HG02852 (cell line): ENCODE measurements around the gene MRPS16.
A peak's percentile ranks its signal among the peaks of the same experiment; 100 is the strongest.
"Not testable (repeated sequence)": the region's sequence is repeated elsewhere in the genome, so short reads cannot be mapped to it uniquely, and the experiment has no call there.

Experiments used
- ATAC-seq: cut with Tn5 transposase; IDR thresholded peaks from one replicate; pipeline ENCODE4 v1.9.1; 2021; ENCODE audit warnings: mild to moderate bottlenecking, moderate library complexity; ENCODE audit not compliant: unreplicated experiment

MRPS16 gene

DNA sequence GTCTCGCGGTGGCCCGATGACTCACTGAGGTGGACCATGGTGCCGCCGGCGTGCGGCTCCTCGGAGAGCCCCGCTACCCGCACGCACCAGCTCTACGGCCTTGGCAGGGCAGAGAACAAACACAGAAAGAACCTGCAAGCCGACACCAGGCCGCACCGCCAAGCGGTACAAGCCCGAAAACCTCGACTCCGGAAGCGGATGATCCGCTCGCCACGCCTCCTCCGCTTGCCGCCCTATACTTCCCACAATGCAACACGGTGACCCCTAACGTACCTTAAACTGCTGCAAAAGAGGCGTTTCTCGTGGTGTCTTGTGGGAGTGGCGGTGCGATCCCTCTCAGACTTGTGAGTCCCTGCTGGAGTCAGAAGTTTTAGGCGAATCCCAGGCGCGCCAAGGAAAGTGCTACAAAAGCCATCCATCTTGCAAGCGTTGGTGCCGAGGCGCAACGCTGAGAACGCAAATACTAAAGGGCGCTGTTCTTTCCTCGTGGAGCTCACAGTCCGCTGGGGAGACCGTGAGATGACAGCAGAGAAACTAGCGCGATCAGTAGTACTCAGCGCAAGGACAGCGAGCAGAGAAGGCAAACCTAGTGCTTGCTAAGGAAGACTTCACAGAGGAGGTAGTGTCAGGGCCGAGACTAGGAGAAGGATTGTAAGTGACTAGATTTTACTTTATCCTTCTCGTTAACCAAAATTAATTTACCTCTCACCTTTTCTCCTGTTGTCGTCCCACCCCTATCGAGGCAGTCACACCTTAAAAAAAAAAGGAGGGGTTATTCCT, at the start of gene MRPS16:
Gene MRPS16, minus strand, starts transcription at position 200 of the 780 bp plus-strand sequence. Its CDS starts 162 bp downstream, at position 38.
- peak; percentile 83 for ATAC-seq

DNA sequence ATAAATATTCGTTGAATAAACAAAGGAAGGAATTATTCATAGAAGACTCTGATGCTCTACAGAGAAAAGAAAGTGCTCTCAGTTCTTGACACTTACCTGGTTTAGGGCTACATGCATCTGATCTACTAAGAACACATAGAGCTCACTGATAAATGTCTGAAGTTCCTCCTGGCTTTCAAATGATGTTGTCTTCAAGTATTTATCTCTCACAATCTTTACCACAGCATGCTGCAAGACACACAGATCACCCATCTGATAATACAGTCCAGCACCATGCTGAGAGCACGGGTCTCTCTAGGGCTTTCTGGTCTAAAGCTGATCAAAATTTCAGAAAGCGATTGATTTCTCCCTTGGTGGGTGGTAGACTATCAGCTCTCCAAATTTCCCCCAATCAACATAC, 44.5 kb upstream of the MRPS16 start:
- no peak for ATAC-seq

DNA sequence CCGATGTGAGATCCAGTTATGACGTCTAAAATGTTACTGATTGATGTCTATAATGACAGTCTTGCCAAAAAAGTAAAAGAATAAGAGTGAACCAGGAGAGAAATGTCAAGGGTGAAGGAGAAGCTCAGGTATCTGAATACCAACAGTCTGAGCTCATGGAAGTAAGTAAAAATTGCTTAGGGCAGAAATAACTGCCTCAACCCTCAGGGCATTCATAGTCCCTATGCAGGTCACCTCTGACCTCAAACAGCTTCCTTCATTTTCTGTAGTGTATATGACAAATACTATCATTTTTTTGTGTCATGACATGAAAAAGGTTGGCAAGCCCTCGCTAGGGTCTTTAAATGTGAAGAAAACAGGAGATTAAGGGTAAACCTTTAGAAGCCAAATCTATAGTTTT, 41.0 kb upstream of the MRPS16 start:
- no peak for ATAC-seq

DNA sequence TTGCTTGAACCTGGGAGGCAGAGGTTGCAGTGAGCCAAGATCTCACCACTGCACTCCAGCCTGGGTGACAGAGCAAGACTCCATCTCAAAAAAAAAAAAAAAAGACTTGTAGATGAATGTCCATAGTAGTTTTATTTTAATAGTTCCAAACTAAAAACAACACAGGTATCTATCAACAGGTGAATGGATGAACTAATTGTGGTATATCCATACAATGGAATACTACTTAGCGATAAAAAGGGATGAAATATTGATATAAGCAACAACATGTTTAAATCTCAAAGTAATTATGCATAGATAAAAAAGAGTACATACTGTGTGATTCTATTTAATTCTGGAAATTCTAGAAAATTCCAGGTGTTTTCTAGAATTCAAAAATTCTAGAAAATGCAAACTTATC, 37.5 kb upstream of the MRPS16 start:
- ATAC-seq = no peak

DNA sequence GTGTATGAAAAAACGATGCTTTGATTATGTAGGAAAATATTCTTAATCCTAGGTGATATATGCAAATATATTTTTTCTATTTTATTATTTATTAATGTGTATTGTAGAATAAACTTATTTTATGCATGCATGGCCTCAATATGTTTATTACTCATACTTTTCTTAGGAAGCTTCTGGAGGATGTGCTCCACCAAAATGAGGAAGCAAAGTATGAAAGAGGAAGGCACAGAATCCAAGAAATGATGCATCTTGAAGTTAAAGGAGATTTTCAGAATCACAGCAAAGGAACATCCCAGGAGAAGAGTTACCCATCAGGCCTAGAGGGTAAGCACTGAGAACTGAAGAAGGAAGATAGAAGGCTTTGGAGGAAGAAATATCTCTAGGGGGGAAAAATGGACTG, 35.0 kb upstream of the MRPS16 start:
- no peak for ATAC-seq

DNA sequence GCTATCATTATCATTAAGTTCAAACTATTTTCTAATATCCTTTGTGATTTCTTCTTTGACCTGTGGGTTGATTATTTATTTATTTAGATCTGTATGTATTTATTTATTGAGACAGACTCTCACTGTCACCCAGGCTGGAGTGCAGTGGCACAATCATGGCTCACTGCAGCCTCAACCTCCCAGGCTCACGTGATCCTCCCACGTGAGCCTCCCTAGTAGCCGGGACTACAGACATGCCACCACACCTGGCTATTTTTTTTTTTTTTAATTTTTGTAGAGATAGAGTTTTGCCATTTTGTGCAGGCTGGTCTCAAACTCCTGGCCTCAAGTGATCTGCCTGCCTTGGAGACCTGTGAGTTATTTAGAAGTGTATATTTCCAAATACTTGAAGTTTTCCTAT, 28.7 kb upstream of the MRPS16 start:
- ATAC-seq = no peak

DNA sequence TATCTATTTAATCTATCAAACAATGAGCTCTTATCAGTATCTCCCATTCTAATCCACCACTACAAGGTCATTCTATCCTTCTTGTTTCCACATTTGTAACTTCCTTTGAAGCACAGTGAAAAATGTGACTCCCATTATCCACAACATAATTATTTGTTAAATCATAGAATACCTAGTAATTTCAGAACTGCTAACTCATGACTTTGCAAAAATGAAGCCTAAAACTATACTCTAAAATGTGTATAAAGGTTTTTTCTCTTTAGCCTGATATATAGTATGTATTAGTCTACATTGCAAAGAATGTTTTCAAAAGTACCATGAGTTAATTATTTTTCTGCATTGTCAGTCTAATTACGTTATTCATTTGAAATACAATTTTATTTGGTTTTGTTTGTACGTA, 12.0 kb upstream of the MRPS16 start:
- ATAC-seq = no peak

DNA sequence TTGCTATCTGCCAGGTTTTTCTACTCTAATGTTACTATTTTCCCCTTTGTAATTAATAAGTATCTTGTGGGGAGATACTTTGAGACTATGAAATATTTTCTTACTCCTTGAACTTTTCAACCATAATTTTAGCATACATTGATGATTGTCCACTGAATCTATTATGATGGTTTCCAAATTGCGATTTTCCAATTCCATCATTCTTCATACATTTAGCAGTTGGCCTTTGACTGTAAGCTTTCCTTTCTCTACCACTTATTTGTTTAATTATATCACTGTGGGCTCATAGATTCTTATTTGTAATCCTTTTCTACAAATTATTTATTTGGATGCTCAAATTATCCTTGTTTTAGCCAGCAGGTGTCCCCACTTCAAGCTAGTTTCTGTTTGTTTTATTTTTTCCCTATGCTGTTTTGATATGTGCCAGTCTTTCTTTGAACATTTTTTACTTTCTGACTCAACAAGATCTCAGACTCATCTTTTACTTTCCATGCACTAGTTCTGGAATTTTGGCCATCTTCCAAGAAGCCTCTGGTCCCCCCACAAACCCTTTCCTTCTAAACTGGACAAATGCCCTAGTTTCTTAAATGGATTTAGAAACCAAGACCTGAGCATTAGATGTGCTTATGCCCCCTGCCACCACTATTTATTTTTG, 11.4 kb upstream of the MRPS16 start:
- no peak for ATAC-seq

DNA sequence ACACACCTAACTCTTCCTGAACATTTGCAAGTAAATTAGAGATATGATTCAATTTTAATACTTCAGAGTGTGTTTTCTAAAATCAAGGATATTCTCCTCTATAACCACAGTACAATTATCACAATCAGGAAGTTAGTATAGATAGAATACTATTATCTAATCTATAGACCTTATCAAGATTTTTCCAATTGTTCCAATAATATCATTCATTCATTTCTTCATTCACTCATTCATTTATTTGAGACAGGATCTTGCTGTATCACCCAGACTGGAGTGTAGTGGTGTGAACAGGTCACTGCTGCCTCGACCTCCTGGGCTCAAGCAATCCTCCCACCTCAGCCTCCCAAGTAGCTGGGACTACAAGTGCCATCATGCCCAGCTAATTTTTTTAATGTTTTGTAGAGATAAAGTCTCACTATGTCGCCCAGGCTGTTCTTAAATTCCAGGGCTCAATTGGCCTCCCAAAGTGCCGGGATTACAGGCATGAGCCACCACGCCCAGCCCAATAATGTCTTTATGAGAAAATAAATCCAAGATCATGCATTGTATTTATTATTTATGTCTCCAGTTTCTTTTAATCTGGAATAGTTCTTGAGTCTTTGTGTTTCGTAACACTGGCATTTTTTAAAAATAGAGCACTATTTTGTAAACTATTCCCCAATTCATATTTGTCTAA, 10.6 kb upstream of the MRPS16 start:
- ATAC-seq = no peak

DNA sequence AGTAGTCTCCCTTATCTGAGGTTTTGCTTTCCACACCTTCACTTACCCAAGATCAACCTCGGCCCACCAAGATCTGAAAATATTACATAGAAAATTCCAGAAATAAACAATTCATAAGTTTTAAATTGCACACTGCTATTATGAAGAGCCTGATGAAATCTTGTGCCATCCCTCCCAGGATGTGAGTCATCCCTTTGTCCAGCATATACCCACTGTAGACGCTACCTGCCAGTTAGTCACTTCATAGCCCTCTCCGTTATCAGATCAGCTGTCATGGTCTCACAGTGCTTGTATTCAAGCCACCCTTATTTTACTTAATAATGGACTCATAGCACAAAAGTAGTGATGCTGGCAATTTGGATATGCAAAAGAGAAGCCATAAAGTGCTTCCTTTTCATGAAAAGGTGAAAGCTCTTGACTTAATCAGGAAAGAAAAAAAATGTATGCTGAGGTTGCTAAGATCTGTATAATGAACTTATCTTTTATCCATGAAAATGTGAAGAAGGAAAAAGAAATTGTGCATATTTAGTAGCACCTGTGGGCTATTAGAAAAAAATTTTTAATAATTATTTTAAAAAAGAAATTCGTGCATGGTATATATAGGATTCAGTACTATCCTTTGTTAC, 9.8 kb upstream of the MRPS16 start:
- ATAC-seq = no peak

DNA sequence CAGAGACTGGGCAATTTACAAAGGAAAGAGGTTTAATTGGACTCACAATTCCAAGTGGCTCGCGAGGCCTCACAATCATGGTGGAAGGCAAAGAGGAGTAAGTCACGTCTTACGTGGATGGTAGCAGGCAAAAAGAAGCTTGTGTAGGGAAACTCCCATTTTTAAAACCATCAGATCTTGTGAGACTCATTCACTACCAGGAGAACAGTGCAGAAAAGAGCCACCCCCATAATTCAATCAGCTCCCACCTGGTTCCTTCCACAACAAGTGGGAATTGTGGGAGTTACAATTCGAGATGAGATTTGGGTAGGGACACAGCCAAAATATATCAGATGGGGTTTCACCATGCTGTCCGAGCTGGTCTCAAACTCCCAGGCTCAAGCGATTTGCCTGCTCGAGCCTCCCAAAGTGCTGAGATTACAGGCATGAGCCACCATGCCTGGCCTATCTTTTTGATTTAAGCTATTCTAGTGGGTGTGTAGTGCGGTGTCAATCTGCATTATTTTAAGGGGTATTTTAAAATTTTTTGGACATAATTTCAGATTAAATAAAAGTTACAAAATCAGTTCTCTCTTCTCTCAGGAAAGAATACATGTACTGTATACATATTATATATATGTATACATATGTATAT, 9.0 kb upstream of the MRPS16 start:
- ATAC-seq = no peak

DNA sequence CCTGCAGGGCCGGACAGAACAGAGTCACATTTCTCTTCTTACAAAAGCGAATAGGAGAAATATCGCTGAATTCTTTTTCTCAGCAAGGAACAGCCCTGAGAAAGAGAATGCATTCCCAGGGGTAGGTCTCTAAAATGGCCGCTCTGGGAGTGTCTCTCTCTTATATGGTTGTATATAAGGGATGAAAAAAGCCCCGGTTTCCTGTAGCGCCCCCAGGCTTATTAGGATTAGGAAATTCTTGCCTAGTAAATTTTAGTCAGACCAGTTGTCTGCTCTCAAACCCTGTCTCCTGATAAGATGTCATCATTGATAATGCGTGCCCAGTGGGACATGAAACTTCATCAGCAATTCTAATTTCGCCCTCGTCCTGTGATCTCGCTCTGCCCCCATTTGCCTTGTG, 6.2 kb upstream of the MRPS16 start:
- ATAC-seq = not testable (repeated sequence)

DNA sequence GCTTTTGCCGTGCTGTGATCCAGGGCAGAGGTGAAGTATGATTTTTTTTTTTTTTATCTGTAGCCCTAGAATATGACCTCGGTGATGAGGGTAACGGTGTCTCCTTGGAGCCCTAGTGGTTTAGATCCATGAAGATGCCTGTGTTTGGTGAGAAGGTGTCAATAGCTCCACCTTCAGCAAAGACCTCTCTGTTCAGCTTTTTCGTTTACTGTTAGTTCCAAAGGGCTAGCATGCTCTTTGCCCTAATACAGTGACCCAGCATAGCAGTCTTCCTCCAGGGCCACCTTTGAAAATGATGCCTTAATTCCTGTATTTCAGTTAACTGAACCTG, 746 bp upstream of the MRPS16 start:
- ATAC-seq = no peak

DNA sequence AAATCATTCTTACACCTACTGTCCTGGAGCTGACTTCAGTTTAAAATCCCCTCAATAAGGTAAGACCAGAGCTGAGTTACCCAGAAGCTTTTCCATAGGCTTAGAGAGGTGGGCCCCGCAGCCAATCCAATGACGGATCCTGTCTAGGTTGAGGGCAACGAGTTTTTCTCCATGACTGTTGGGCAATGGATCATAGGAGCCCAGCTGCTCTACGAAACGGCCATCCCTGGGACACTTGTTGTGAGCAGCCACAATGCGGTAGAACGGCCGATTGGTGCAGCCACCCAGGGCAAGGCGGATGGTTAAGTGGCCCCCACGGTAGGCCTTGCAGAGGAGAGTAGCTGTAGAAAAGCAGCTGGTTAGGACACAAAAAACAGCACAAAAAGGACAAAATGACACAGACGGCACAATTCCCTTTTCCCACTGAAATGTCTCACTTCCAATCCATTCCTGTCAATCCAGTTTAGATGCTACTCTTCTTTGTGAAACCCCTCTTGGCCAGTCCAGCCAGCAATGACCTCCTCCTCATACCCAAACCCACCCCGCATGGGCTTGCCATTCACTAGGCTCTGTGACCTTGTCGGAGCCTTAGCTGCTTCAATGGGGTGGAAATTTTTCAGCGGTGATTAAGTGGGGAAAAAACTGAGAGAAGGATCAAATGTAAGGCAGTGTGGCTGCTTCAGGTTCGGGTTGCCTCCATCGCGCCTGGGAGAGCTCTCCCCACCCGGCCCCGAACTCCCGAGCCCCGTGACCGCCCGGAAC, 580 bp downstream of the MRPS16 start:
- peak; percentile 35 for ATAC-seq

DNA sequence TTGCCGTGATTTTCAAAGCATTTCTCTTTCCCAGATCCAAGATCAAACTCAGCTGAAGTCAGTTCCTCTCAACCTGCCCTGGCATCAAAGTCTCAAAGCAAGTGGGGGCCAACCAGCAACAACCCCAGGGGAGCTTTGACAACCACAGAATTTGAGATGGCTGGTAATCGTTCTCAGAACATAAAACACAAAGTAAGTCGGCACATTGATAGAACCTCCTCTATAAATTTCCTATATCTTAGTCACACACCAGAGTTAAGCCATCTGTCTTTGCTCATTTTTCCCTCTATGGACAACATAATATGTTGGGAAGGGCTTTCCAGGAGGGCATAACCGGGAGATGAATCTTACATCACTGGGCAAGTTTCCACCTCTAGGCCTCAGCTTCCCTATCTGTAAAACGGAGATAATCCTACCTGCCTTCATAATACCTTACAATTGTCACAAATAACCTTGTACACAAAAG, 4.2 kb downstream of the MRPS16 start:
- no peak for ATAC-seq

DNA sequence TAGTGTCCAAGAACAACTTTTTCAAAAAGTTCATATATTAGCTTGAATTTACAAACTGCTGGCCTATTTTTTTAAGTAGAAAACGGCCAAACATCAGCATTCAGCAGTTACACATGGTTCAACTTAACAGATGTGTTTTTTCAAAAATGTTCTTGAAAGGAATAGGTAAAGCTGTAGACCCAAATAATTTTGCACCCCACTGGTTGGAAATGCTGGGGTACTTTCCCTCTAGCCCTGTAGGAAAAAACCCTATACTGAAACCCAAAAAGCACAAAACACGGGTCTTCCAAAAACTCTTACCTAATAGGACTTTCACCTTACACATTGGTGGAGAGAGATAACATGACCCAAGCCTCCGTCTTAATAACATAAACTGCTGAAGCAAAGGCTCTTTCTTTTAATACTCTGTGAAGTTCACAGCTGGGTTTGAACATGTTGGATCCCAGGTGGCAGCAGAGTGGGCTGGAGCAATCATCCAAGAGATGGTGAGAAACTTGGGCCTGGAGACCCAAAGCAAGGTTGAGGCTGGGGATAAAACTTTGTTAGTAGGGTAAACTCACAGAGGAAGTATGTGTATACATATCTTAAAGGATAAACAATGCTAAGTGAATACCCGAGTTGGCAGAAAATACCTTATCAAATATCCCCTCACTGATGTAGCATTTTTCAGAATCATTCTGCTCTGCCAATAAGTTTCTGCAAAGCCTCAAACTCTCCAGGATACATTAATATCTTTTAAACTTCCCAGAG, 4.8 kb downstream of the MRPS16 start:
- ATAC-seq = no peak

DNA sequence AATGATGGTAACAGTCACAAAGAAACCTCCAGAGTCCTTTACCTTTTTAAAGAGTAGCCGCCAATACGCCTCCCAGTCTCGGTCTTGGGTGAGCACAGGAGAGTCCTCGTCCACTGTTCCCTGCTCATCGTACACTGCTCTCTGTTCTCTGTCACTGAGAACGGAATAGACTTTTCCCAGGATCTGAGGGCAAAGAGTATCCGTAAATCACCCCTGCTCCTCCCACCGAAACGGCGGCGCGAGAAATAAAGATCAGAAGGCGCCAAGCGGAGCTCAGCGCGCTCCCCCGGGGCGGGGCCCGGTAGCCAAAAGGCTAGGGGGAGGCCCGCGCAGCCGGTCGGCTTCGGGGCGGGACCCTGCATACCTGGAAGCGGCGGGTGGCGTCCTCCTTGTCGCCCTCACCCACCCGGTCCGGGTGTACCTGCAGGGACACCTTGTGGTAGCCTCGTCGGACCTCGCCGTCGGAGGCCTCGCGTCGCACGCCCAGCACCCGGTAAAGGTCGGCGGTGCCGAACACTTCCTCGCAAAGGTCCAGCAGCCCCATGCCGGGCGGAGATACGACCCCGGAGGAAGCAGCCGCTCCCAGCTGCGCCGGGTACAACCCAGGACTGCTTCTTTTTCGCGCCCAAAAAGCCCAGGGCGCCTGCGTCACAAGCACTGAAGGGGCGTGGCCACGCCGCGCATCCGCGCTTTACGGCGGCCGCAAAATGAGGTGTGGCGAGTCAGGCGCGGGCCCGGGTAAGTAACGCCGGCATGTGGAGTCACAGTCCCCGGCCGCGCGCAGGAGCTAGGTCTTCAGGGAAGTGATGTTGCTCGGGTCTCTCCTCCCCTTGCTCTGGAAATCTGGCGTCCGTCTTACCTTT, 5.6 kb downstream of the MRPS16 start, which contains the start of gene DNAJC9:
Gene DNAJC9, minus strand, starts transcription at position 610 of the 863 bp plus-strand sequence. Its CDS starts 66 bp downstream, at position 544.
- ATAC-seq = peak; percentile 79

DNA sequence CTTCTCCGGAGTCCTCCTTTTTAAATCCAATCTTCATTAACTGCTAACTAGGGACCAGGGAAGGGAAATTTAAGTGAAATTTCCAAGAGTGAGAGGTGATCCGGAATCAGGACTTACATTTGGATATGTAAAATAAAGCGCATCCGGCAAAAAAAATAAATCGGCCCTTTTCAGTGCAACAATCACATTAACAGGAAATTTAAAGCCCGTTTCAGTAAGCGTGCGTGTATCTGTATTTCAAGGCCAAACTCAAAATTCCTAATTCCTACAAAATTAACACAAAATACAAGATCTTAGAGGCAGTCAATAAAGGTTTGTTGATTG, 6.2 kb downstream of the MRPS16 start:
- ATAC-seq = no peak
